HG02610 (cell line): ENCODE results near the gene NOTCH3.

Source experiments
- ATAC-seq: cut with Tn5 transposase; IDR thresholded peaks from one replicate; pipeline ENCODE4 v1.9.1; 2021; ENCODE audit warnings: mild to moderate bottlenecking, moderate library complexity; ENCODE audit not compliant: unreplicated experiment

NOTCH3 gene

GRCh38 chr19:15200553-15201364 lies at the start of gene NOTCH3:
NOTCH3 (minus strand) TSS chr19:15200995; CDS start chr19:15200905, 90 bp downstream.
- ATAC-seq: no peak

GRCh38 chr19:15250640-15250993 lies 49.8 kb upstream of the NOTCH3 start:
- no peak for ATAC-seq

GRCh38 chr19:15249972-15250639 lies 49.3 kb upstream of the NOTCH3 start:
- no peak for ATAC-seq

GRCh38 chr19:15249528-15249874 lies 48.7 kb upstream of the NOTCH3 start:
- no peak for ATAC-seq

- ATAC-seq: no peak
These were observed 48.1 kb upstream of the NOTCH3 start for GRCh38 chr19:15248648-15249527.

GRCh38 chr19:15248106-15248505 lies 47.3 kb upstream of the NOTCH3 start:
- ATAC-seq: no peak

- no peak for ATAC-seq
These were observed 46.6 kb upstream of the NOTCH3 start for GRCh38 chr19:15247107-15248014.

GRCh38 chr19:15246198-15246481 lies 45.3 kb upstream of the NOTCH3 start:
- no peak for ATAC-seq

GRCh38 chr19:15245370-15246197 lies 44.8 kb upstream of the NOTCH3 start:
- no peak for ATAC-seq

GRCh38 chr19:15244808-15245207 lies 44.0 kb upstream of the NOTCH3 start:
- no peak for ATAC-seq

- no peak for ATAC-seq
These were observed 43.5 kb upstream of the NOTCH3 start for GRCh38 chr19:15244106-15244803.

GRCh38 chr19:15243236-15243957 lies 42.6 kb upstream of the NOTCH3 start:
- no peak for ATAC-seq

GRCh38 chr19:15241259-15241910 lies 40.6 kb upstream of the NOTCH3 start:
- no peak for ATAC-seq

GRCh38 chr19:15240515-15240914 lies 39.7 kb upstream of the NOTCH3 start:
- ATAC-seq: no peak

GRCh38 chr19:15239337-15239949 lies 38.6 kb upstream of the NOTCH3 start:
- no peak for ATAC-seq

GRCh38 chr19:15238639-15239155 lies 37.9 kb upstream of the NOTCH3 start:
- no peak for ATAC-seq
